OCI-M1 (cell line): ENCODE measurements around the gene MAGI1.
A peak's percentile ranks its signal among the peaks of the same experiment; 100 is the strongest.

Source experiments
- DNase-seq: peaks from one replicate; lab custom pipeline; 2025; lab: John Stamatoyannopoulos, UW

Gene MAGI1

DNA sequence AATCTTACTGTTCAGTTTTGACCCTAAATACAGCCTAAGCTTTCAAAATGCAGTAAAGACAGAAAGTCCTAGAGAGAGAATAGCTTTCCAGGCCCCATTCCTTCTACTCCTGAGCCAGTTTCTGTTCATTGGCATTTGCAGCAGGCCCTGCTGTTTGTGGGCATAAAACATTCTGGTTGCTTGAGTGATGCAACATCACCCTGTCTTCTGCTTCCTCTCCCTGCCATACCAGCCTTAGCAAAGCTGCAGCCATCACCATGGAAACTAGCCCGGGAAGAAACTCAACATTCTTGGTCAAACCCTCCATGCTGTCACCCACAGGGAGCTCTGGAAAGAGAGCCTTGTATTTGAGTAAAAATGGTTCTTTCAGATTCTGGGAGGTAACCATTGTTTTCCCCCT, 325.7 kb downstream of the MAGI1 start:
- DNase-seq: peak; percentile 4

GRCh38 chr3:65712140-65712539, 326.6 kb downstream of the MAGI1 start:
- no peak for DNase-seq

DNA sequence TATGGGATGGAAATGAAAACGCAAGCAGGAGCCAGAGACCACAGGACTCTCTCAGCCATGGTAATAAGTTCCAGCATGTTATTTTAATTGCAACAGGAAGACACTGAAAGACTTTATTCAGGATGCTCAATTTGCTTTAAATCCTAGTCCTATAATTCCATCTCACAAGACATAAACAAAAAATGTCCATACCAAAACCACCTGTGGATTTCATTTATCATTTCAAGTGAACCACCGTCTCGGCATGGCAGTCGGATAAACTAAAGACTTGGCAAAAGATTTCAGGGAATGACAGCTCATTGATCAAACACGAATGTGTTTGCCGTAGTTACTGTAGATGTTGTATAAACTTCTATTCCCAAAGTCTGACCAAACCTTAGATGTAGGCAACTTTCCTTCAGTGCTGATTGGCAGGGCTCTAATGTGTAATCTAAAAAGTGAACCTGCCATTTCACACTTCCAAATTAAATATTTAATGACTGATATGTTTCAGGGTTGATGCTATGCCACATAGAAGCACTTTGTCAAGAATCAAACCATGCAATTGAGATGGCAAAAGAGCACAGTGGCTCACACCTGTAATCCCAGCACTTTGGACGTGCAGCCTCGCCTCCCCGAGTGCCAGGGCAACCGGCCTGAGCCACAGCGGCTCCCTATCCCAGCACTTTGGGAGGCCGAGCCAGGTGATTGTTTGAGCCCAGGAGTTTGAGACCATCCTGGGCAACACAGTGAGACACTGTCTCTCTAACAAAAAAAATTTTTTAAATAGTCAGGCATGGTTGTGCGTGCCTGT, 331.7 kb downstream of the MAGI1 start:
- no peak for DNase-seq

DNA sequence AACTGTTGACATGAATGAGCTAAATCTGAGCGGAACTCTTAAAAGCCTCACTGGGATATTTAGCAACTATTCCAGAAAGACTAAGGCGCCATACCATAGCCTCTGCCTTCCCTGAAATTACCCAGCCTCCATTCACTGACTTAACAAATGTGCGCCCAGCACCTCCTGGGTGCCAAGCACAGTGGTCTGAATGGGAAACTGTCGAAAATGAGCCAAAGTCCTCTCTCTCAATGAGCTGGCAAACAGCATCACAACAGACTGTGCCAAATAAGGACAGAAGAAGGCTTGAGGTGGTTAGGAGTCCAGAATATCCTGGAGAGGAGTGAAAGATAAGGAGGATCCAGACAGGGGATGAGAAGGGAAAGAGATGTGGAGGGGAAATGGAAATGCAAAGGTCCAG, 332.4 kb downstream of the MAGI1 start:
- no peak for DNase-seq

GRCh38 chr3:65703820-65704219, 334.9 kb downstream of the MAGI1 start:
- no peak for DNase-seq

GRCh38 chr3:65703026-65703425, 335.7 kb downstream of the MAGI1 start:
- no peak for DNase-seq

GRCh38 chr3:65702202-65702601, 336.5 kb downstream of the MAGI1 start:
- DNase-seq: no peak

DNA sequence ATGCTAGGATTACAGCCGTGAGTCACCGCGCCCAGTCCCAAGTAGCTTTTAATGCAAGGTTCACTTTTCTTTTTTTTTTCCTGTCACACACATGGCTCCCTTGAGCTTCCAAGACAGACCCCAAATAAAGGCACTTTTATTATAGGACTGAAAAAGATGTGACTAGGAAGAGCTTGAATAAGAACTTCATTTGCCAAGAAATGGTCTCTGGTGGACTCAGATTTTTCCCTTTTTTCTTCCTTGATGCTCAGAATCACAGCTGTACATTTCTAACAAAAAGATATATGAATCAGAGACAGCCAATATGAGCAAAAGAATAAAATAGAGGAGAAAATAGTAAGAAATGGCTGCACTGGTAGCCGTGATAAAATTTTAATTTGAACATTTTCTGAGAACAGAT, 337.2 kb downstream of the MAGI1 start:
- DNase-seq: no peak

DNA sequence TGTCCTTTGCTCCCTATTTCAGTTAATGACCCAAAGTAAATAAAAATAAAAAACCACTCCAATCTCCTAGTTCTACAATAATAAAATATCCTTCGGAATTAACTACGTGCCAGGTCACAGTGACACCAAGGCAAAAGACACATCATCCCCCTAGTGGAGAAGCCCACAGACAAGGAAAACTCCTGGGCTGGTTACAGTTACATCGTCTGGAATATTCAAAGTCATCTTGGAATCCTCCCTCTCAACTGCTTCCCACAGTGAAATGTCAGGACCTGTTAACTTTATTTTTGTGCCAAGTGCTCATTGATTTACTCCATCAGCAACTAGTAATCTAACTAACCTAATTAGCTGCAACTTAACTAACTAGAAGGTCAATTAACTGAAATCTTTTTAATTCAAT, 349.3 kb downstream of the MAGI1 start:
- no peak for DNase-seq

GRCh38 chr3:65687741-65688140, 351.0 kb downstream of the MAGI1 start:
- DNase-seq: no peak

GRCh38 chr3:65685621-65686235, 353.0 kb downstream of the MAGI1 start:
- no peak for DNase-seq

- DNase-seq: no peak
These were observed 360.2 kb downstream of the MAGI1 start for GRCh38 chr3:65678516-65678915.

DNA sequence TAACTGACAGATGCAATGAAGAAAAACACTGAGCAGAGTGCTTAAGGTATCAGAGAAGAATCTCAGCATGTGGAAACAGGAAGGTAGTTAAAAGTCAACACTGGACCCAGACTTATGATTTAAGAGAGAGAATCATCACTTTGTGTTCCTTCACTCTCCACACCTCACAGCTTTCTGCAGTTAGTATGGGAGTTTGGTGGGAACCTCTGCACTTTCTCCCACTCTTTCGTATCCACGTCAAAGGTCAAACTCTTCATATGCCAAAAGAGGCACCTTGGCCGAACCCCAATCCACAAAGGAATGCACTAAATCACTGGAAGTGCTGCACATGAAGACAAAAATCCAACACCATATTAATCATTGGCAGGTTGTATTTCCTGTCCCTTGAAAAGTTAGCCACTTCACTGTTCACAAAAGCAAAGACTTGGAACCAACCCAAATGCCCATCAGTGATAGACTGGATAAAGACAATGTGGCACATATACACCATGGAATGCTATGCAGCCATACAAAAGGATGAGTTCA, 361.2 kb downstream of the MAGI1 start:
- DNase-seq: no peak

GRCh38 chr3:65676580-65676979, 362.1 kb downstream of the MAGI1 start:
- no peak for DNase-seq

- no peak for DNase-seq
These were observed 363.7 kb downstream of the MAGI1 start for GRCh38 chr3:65675011-65675410.

GRCh38 chr3:65674226-65674625, 364.5 kb downstream of the MAGI1 start:
- no peak for DNase-seq

DNA sequence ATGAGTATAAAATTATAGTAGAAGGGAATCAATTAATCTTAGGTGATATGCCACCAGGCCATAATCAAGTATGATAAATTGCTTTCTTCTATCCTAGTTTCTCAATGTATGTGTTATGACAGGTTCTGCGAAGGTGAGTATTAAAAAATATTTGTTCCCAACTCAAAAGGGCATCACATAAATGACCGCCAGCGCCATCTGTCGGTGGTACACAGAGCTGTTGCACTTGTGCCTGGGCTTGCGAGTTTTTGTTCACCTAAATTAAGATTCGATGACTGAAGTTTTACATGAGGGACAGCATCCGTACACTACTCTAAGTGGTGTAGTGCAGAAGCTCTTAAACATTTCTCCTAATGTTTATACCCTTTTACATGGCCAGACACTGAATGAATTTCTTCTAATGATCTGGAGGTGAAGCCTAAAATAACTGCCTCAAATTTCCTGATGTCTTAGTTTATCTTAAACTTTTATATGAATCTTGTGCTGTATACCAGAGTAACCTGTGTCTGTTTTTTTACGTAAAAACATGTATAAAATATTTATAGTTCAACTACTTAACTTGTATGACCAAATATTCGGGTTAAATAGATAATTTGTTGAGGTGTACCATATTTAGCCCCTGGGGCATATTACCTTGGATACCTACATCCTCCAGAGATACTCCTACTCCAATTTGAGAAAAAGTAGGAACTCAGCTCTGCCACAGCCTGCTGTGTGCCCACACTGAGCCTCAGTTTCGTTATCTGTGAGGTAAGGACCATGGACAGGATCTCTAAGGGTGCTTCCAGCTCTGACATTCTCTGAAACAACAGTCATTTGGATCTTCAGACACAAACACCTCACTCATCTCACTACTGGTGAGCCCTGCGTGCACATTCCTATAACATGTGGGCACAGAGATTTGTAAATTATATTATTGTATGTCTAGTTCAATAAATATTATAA, 365.6 kb downstream of the MAGI1 start:
- peak; percentile 79 for DNase-seq

DNA sequence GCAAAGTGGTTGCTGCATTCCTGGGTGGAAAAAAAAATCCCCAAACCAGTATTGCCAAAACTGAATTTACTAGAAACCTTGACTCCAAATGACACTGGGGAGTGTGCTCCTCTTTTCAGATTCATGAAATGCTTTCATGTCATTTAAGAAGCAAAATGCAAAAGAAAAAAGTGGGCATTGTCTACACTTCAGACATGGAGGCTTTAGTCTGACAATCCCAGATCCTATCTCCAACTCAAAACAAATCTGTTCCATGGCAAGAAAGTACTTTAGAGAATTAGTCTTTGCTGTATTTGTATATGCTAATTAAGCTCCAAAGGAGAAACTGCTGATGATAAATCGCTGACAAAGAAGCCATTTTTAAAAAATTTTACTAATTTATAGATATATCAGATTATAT, 366.7 kb downstream of the MAGI1 start:
- DNase-seq: no peak

DNA sequence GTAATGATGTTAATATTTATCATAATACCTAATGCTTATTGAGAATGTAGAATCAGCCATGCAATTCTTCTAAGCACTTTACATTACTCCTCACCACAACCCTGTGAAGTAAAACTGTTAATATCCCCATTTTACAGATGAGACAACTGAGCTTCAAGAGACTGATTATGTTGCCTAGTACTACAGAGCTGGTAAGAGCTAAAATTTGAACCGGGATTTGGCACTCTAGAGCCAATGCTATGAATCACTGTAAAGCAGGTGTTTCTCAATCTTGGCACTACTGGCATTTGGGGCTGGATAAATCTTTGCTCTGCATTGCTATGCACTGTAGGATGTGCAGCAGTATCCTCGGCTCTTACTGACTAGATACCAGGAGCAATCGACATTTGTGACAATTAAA, 367.7 kb downstream of the MAGI1 start:
- no peak for DNase-seq

DNA sequence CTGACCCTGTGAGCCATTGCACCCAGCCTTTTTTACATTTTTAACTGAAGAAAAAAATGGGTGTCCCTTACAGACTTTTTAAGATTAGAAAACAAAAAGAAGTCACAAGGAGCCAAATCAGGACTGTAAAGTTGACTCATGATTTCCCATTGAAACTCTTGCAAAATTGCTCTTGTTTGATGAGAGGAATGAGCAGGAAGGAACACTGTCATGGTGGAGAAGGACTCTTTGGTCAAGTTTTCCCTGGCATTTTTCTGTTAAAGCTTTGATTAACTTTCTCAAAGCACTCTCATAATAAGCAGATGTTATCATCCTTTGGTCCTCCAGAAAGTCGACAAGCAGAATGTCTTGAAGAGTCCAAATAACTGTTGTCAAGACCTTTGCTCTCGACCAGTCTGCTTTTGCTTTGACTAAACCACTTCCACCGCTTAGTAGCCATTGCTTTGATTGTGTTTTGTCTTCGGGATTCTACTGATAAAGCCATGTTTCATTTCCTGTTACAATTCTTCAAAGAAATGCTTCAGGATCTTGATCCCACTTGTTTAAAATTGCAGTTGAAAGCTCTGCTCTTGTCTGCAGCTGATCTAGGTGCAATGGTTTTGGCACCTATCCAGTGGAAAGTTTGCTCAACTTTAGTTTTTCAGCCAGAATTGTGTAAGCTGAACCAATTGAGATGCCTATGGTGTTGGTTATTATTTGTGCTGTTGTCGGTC, 369.4 kb downstream of the MAGI1 start:
- DNase-seq: peak; percentile 39

DNA sequence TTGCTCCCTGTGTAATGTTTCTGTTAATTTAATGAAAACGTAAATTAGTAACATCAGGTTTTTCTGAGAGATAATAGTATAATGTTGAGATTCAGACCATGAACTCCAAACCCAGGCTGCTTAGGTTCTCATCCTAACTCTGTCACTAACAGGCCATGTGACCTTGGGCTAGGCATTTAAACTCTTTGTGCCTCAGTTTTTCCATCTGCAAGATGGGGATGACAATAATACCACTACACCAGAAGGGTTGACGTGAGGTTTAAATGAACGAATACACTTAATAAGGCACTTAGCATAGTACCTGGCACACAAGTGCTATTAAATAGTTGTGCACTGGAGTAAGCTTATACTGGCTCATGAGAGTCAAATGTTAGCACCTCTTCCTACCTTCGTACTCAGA, 370.8 kb downstream of the MAGI1 start:
- DNase-seq: no peak
